CD14-positive monocyte (primary cell): ENCODE data around the gene TMEM151A. TPM values are rescaled to one million over a fixed set of nuclear protein-coding genes. Genes with fewer than 3 reads are reported as not detected.
A peak's percentile ranks its signal among the peaks of the same experiment; 100 is the strongest.

ENCODE experiments used
- DNase-seq, 3 donors: peaks; one replicate each; pipeline ENCODE4 v3.0.0-alpha.2; 2011 to 2022
- H2AFZ ChIP-seq: 2 replicates; pipeline ENCODE4 v1.6.0; 2012; ENCODE audit warnings: mild to moderate bottlenecking, low read depth, low read length, inconsistent platforms; ENCODE audit not compliant: insufficient read depth, poor library complexity, severe bottlenecking
- H3K27ac ChIP-seq, 2 donors: 1 replicate in 1 of 2; 2 replicates in 1 of 2; pipeline ENCODE4 v1.5.1; 2012 to 2013; ENCODE audit warnings: low read length in 2 of 2, control low read depth in 1 of 2, inconsistent platforms in 1 of 2, low read depth in 1 of 2, mild to moderate bottlenecking in 1 of 2
- H3K27me3 ChIP-seq, 2 donors: one replicate each; pipeline versions ENCODE4 v1.6.0 to v1.6.1; 2011 to 2013; ENCODE audit warnings: low read length in 2 of 2; ENCODE audit not compliant: control insufficient read depth in 2 of 2, insufficient read depth in 2 of 2
- H3K36me3 ChIP-seq, 2 donors: replicated peaks in 1 of 2; 1 replicate in 1 of 2; 2 replicates in 1 of 2; pipeline versions ENCODE4 v1.5.1 to v1.6.1; 2012 to 2013; ENCODE audit warnings: low read length in 2 of 2, control low read depth in 1 of 2, inconsistent platforms in 1 of 2, mild to moderate bottlenecking in 1 of 2; ENCODE audit not compliant: insufficient read depth in 2 of 2, control insufficient read depth in 1 of 2
- H3K4me1 ChIP-seq, 2 donors: 1 replicate in 1 of 2; 2 replicates in 1 of 2; pipeline versions ENCODE4 v1.5.1 to v1.6.1; 2012 to 2013; ENCODE audit warnings: low read length in 2 of 2, control low read depth in 1 of 2, inconsistent platforms in 1 of 2, mild to moderate bottlenecking in 1 of 2, moderate library complexity in 1 of 2; ENCODE audit not compliant: insufficient read depth in 2 of 2, control insufficient read depth in 1 of 2
- H3K4me2 ChIP-seq: replicated peaks from 2 replicates; pipeline ENCODE3; 2012; ENCODE audit warnings: low read length, moderate library complexity, mild to moderate bottlenecking; ENCODE audit not compliant: poor library complexity, severe bottlenecking; ENCODE audit errors: extremely low read depth
- H3K4me3 ChIP-seq, 3 experiments: fragments of 200-600 bp in 1 of 3; sonication (generic) in 1 of 3; replicated peaks in 1 of 3; 1 replicate in 2 of 3; 2 replicates in 1 of 3; pipeline ENCODE4 v1.5.1; 2011 to 2013; ENCODE audit warnings: low read length in 3 of 3, mild to moderate bottlenecking in 3 of 3, control low read depth in 2 of 3, low read depth in 2 of 3, inconsistent platforms in 1 of 3, moderate library complexity in 1 of 3
- H3K79me2 ChIP-seq: 2 replicates; pipeline ENCODE4 v1.6.0; 2012; ENCODE audit warnings: mild to moderate bottlenecking, control low read depth, inconsistent platforms, low read length, moderate library complexity; ENCODE audit not compliant: insufficient read depth
- H3K9ac ChIP-seq: 2 replicates; pipeline ENCODE4 v1.6.0; 2017; ENCODE audit warnings: low read length, mild to moderate bottlenecking; ENCODE audit not compliant: insufficient read depth, poor library complexity, severe bottlenecking
- H3K9me3 ChIP-seq, 2 donors: replicated peaks in 1 of 2; 1 replicate in 1 of 2; 2 replicates in 1 of 2; pipeline versions ENCODE4 v1.5.1 to v1.6.1; 2012 to 2013; ENCODE audit warnings: low read length in 2 of 2, control low read depth in 1 of 2; ENCODE audit not compliant: control insufficient read depth in 1 of 2, insufficient read depth in 1 of 2
- H4K20me1 ChIP-seq: 2 replicates; pipeline ENCODE4 v1.6.0; 2012; ENCODE audit warnings: mild to moderate bottlenecking, low read length, control low read depth, moderate library complexity; ENCODE audit not compliant: insufficient read depth
- H3K27ac Mint-ChIP-seq, 7 donors: one replicate each; pipeline ENCODE4 v1.8.0; 2020; ENCODE audit warnings: mild to moderate bottlenecking in 7 of 7, mixed read lengths in 7 of 7, moderate library complexity in 6 of 7, inconsistent platforms in 2 of 7
- H3K27me3 Mint-ChIP-seq, 3 donors: one replicate each; pipeline ENCODE4 v1.8.0; 2021 to 2022; ENCODE audit warnings: low read depth in 3 of 3, mild to moderate bottlenecking in 3 of 3, mixed read lengths in 3 of 3, moderate library complexity in 3 of 3, inconsistent platforms in 1 of 3
- H3K36me3 Mint-ChIP-seq, 2 donors: one replicate each; pipeline ENCODE4 v1.8.0; 2020; ENCODE audit warnings: mixed read lengths in 2 of 2, inconsistent platforms in 1 of 2, mild to moderate bottlenecking in 1 of 2
- H3K4me1 Mint-ChIP-seq: one replicate; pipeline ENCODE4 v1.8.0; 2020; ENCODE audit warnings: mild to moderate bottlenecking, mixed read lengths
- H3K4me3 Mint-ChIP-seq, 2 donors: one replicate each; pipeline ENCODE4 v1.8.0; 2020; ENCODE audit warnings: mild to moderate bottlenecking in 2 of 2, mixed read lengths in 2 of 2, moderate library complexity in 1 of 2
- H3K9me3 Mint-ChIP-seq, 7 donors: one replicate each; pipeline ENCODE4 v1.8.0; 2020 to 2022; ENCODE audit warnings: mixed read lengths in 7 of 7, mild to moderate bottlenecking in 6 of 7, moderate library complexity in 6 of 7, inconsistent platforms in 2 of 7
- CTCF ChIP-seq: fragments of 200-600 bp; IDR thresholded peaks from one replicate; pipeline ENCODE4 v1.8.0; 2022; ENCODE audit warnings: antibody characterized with exemption, mild to moderate bottlenecking
- whole genome bisulfite sequencing: methylation state at CpG from one replicate; pipeline ENCODE4 v1.1.5; 2013; ENCODE audit warnings: missing lambda C conversion rate; ENCODE audit not compliant: insufficient coverage; 5-methylcytosine and 5-hydroxymethylcytosine counted together
- intact Hi-C, 2 donors: fragments of 100-400 bp; cut with micrococcal nuclease; formaldehyde crosslinking; loops; one replicate each; pipeline versions ENCODE4 v1.15.0 to v1.15.1; 2023
- polyA plus RNA-seq, 3 donors: library from polyadenylated mRNA; depleted of rRNA in 1 of 3; unstranded in 2 of 3; stranded (reverse) in 1 of 3; fragments of 300-500 nt in 2 of 3; fragments of >200 nt in 1 of 3; fragmentation: Illumina TruSeq in 2 of 3; gene quantifications; 1 replicate in 2 of 3; 2 replicates in 1 of 3; pipeline ENCODE4 v1.2.3, GENCODE V29; 2012 to 2021

The TMEM151A gene
- polyA plus RNA-seq, 3 donors, result not detected

- H3K4me1 Mint-ChIP-seq, result peaks cover 19% of the 10 kb centered on the region
- 90% methylated on average over 11 of the region's 11 CpGs for WGBS
- Histone ChIP-seq H3K9me3 (no peaks in the 10 kb centered on the region), H3K9ac (no peak overlapping the region), H3K27me3 (no peaks in the 10 kb centered on the region), H3K4me2 (no peak overlapping the region), H3K27ac (no peak overlapping the region), H4K20me1 (no peaks in the 10 kb centered on the region), H3K4me3 (no peak overlapping the region), H3K4me1 (peaks cover 15 to 16% of the 10 kb centered on the region in 2 donors), H3K36me3 (no peaks in the 10 kb centered on the region), H2AFZ (no peak overlapping the region), H3K79me2 (no peaks in the 10 kb centered on the region)
- no peaks in the 10 kb centered on the region for H3K36me3 Mint-ChIP-seq
- peaks cover 2 to 7% (median 2%) of the 10 kb centered on the region in 3 donors for H3K27me3 Mint-ChIP-seq
- no peak for DNase-seq
- no peak overlapping the region for H3K27ac Mint-ChIP-seq
- no peak overlapping the region for H3K4me3 Mint-ChIP-seq
- intact Hi-C loops, result no loop called here
- peaks cover 0 to 9% (median 3%) of the 10 kb centered on the region in 7 donors for H3K9me3 Mint-ChIP-seq
- TF ChIP-seq CTCF, result no peak
Measured at GRCh38 chr11:66322732-66323427, 31.2 kb downstream of the TMEM151A start.

DNA sequence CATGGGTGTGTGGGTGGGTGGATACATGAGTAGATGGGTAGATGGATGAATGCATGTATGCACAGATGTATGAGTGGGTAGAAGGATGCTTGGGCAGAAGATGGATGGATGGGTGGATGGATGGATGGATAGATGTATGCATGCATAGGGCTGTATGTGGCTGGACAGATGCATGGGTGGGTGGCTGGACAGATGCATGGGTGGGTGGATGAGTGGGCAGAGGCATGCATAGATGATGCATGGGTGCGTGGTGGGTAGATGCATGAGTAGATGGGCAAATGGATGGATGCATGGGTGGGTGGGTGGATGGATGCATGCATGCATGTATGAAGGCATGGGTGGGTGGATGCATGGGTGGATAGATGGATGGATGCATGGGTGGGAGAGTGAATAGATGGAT is 32.0 kb downstream of the TMEM151A start:
- Histone ChIP-seq H3K36me3 (no peaks in the 10 kb centered on the region), H3K4me2 (no peak overlapping the region), H3K4me3 (no peak overlapping the region), H3K4me1 (peaks cover 14 to 16% of the 10 kb centered on the region in 2 donors), H3K9ac (no peak overlapping the region), H3K9me3 (no peaks in the 10 kb centered on the region), H3K27me3 (no peaks in the 10 kb centered on the region), H2AFZ (no peak overlapping the region), H4K20me1 (no peaks in the 10 kb centered on the region), H3K27ac (no peak overlapping the region), H3K79me2 (no peaks in the 10 kb centered on the region)
- no peak for TF ChIP-seq CTCF
- Mint-ChIP-seq H3K27ac (peak overlapping the region in 1 of 7 donors; percentile 14), H3K36me3 (no peaks in the 10 kb centered on the region), H3K27me3 (peaks cover 2 to 5% (median 4%) of the 10 kb centered on the region in 3 donors), H3K4me1 (peaks cover 19% of the 10 kb centered on the region), H3K4me3 (no peak overlapping the region), H3K9me3 (peaks cover 0 to 9% (median 3%) of the 10 kb centered on the region in 7 donors)
- no peak for DNase-seq
- intact Hi-C loops, result no loop called here
- WGBS, result 100% methylated on average over 1 of the region's 1 CpG
